Activated naive CD4-positive, alpha-beta T cell treated with anti-CD3 and anti-CD28 coated beads, Interleukin-2, amount 50 U/mL, for 16 hours (primary cell): Measurements from ENCODE around the gene ANO3.
"Not testable (repeated sequence)": the region's sequence is repeated elsewhere in the genome, so short reads cannot be mapped to it uniquely, and the experiment has no call there.

Source experiments
- DNase-seq: peaks from one replicate; pipeline ENCODE4 v3.0.0-alpha.2; 2020

ANO3 gene

DNA sequence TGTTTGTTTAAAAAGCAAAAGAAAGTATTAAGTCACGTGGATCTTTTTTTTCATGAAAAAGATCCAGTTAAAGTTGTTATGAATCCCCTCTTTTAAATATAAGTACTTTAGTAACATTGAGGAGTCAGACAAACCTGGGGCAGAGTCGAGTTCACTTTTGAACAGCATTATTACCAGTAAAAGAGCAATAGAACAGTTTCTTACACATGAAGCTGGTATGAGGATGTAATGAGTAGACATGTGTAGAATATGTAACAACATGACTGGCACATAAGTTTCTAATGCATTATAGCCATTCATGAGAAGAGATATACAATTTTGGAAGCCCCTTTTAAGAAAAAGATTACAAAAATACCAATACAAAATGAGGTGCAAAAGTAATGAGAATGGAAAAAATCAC lies 247.8 kb downstream of the ANO3 start:
- no peak for DNase-seq

GRCh38 chr11:26580929-26581328 lies 249.0 kb downstream of the ANO3 start:
- DNase-seq: no peak

GRCh38 chr11:26583550-26583949 lies 251.6 kb downstream of the ANO3 start:
- DNase-seq: no peak

DNA sequence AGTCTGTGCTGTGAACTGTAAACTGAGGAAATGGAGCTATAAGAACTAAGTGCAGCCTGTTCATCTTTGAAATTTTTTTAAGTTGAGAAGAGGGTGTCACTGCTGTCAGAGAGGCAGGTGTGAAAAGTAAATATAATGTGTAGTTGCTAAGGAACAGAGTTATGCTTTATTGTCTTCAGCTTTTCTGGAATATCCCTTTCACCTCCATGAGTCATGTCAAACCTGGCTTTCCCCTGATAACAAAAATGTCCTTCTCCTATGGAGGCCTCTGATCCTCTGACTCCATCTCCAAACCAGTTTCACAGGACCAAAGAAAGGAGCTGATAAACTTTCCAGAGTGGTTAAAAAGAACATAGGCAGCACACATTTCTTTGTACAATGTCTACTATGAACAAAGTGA lies 252.9 kb downstream of the ANO3 start:
- no peak for DNase-seq

GRCh38 chr11:26587073-26587472 lies 255.1 kb downstream of the ANO3 start:
- no peak for DNase-seq

- no peak for DNase-seq
Measured at GRCh38 chr11:26593691-26594090, 261.8 kb downstream of the ANO3 start.

GRCh38 chr11:26595207-26595865 lies 263.4 kb downstream of the ANO3 start:
- DNase-seq: not testable (repeated sequence)

GRCh38 chr11:26597049-26597689 lies 265.2 kb downstream of the ANO3 start:
- DNase-seq: not testable (repeated sequence)

DNA sequence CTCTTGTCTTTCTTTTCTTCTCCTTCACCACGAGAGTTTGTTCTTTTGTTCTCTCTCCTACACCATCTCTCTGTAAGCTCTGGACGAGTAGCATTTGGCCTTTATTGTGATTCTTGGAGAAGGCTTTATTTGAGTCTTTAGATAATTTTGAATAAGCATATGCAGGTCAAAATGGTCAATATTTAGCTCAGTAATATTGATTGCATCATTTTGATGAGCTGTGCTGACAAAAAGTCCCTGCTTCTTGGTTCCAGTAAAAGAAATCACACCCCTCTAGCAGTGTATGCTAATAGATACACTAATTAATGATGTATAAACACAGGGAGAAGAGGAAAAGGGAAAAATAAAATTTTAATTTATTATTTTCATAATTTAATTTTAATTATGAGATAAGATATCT lies 266.0 kb downstream of the ANO3 start:
- no peak for DNase-seq

GRCh38 chr11:26599425-26599824 lies 267.5 kb downstream of the ANO3 start:
- no peak for DNase-seq

DNA sequence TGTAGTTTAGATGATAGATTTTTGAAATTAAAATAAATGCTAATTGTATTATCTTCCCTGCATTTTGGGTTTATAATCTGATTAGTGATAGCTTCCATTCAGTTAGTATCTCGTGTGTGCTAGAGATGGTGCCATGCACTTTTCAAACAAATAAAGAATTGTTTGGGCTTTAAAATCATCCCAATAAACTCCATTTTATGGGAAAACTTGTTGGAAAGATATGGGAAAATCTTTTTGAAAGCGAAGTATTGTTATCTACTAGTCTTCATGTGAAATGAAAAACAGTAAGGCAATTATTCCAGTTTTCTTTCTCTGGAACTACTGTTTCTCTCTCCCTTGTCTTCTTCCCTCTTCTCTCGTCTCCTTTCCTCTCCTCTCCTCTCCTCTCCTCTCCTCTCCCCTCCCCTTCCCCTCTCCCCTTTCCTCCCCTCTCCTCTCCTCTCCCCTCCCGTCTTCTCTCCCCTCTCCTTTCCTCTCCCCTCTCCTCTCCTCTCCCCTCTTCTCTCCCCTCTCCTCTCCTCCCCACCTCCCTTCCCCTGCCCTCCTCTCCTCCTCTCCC lies 268.0 kb downstream of the ANO3 start:
- DNase-seq: no peak

- no peak for DNase-seq
Measured at GRCh38 chr11:26607725-26608506, 276.0 kb downstream of the ANO3 start.

- DNase-seq: no peak
Measured at GRCh38 chr11:26608507-26609146, 276.7 kb downstream of the ANO3 start.

DNA sequence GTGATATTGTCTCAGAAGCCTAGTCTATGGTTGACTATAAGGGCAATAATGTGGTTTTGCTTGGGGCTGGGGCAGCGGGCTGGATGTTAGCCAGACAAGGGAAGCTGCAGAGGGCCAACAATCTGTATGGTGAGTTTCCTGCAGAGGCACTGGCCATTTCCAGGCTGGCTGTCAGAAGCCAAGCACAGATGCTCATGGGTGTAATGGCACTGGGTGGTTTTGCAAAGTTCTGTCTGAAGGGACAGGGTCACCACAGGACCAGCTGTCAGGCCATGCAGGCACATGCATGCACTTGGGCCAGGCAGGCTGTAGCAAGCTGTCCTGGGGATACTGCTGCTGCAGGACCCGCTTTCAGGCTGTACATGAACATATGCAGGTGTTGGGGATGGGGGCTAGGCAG lies 281.8 kb downstream of the ANO3 start:
- DNase-seq: no peak

DNA sequence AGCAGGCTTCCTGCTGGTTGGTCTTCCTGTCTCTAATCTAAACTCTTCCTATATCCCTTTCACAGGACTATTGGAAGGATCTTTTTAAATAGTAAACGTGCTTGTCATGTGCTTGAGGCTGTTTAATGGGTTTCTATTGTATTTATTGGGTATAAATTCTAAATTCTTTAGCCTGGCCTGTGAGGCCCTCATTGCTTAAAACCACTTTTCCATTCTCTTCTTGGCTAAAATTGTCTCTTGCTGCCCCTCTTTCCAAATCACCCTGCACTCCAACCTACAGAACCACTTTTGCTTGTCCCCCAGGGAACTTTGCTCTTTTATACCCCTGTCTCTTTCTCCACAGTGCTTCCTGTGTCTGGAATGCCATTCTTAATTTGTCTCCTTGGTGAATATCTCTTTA lies 286.5 kb downstream of the ANO3 start:
- DNase-seq: no peak

DNA sequence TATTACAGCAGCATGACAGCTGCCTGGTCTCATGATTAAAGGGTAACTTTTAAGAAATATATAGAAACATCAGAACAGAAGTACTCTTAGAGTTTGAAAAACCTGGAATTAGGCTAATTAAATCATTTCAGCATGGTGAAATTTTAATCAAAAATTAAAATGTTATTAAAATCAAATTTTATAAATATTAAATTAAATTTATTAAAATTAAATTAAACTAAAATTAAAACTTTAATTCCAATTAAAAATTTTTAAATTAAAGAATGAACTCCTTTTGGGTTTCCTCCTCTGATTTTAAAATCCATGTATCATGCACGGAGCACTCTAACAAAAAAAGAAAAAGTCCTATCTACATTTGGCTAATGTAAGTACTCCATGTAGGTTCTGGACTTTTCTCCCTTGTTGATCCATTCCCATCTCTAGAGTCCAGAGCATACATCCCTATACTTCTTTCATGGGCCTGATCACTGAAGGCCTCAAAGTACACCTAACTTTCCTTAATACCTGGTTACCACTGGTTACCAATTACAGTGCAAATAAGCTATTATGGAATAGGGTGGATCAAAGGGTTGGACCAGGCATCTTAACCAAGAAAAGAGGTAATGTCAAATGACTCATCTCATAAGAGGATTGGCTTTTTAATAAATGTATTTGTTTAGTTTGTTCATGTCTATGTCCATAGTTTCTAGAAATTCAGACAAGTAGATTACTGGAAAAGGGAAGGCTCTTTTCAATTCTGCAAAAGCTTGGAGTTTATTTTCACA lies 288.5 kb downstream of the ANO3 start:
- DNase-seq: no peak

DNA sequence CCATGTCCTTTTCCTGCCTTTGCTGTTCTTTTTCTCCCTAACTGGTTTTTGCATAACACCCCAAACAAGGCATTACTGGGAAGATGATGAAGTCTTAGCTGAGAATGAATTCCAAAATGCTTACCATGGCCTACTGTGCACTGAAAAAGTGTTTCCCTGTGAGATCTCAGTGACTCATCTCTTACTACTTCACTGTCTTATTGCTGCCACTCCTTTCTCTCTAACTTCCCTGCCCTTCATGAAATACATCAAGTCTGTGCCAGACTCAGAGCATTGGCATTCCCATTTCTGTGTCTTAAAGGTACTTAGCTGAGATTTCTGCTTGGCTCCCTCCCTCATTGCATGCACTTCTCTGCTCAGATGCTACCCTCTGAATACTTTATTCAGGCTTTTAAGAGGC lies 289.2 kb downstream of the ANO3 start:
- no peak for DNase-seq

GRCh38 chr11:26622181-26622580 lies 290.3 kb downstream of the ANO3 start:
- no peak for DNase-seq

DNA sequence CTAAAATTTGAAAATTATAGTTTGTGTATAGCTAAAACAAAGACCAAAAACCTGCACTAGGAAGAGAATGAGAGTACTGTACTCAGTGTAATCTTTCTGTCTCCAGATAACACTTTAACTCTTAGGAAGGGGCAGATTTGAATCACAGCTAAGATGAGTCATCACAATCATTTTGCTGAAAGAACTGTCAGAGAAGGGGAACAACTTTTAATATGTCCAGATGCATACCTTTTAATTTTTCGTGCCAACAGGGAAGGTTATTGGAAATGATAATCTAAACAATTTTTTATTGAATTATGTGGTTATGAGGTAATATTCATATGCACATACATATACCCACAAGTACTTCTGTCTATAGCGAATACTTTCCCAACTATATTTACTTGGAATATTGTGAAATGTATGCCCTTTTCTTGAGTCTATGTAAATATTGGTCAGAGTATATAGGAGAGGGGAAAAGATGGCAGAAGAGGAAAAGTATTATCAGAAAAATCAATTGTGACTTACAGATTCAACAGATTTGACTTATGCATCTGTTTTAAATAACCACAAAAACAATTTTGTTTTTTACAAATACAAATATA lies 291.2 kb downstream of the ANO3 start:
- no peak for DNase-seq

- no peak for DNase-seq
Measured at GRCh38 chr11:26626346-26626745, 294.4 kb downstream of the ANO3 start.

DNA sequence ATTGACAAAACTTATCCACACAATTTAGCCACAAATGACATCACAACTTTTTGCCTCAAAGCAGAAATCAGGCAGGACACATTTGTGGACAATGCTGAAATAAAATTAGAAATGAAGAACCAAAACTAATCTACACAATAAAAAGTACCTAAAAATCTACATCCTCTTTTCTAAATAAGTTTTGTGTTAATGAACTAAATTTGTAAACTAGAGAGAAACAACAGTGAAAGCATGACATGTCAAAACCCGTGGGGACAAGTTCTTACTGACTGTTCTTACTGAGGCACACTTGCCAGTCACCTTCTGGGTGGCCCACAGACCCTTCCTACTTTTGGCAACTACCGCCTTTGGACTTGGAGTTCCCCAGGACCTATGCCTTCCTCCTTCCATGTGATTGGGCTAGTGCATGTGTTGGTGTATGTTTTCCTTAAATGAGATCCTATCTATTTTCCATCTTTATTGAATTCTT lies 300.8 kb downstream of the ANO3 start:
- no peak for DNase-seq

DNA sequence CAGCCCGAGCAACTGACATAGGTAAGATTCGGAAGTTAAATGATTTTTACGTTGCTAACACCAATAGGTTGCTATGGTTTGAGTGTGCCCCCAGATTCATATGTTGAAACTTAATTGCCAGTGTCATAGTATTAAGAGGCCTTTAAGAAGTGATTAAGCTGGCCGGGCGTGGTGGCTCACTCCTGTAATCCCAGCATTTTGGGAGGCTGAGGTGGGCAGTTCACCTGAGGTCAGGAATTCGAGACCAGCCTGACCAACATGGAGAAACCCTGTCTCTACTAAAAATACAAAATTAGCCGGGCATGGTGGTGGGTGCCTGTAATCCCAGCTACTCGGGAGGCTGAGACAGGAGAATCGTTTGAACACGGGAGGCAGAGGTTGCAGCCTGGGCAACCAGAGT lies 311.4 kb downstream of the ANO3 start:
- DNase-seq: not testable (repeated sequence)
